Measurements from ENCODE around the gene PAM.

DNA sequence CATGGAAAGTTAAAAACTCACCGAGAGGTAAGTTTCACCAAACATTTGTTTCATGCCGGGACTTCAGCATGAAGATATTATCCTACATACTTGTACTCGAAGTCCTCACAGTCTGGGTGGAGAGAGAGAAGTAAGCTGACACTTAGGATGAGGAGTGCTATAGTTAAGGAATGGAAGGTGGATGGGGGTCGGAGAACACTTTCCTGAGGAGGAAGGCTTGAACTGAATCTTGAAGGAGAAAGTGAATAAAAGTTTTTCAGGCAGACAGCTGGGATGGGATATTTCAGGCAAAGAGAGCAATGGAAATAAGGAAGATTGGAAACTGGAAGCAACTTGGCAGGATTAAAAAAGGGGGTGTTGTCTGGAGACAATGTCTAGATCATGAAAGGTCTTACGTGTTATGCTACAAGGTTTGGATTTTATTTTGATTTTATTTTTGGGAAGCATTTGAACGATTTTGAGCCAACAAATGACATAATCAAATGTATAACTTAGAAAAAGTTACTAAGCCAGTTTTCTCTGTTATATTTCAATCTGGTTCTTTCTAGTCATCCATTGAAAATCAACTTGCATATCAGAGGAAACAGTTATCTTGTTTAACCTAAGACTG is 167.1 kb downstream of the PAM start:
- TF ChIP-seq, protein P1, sequence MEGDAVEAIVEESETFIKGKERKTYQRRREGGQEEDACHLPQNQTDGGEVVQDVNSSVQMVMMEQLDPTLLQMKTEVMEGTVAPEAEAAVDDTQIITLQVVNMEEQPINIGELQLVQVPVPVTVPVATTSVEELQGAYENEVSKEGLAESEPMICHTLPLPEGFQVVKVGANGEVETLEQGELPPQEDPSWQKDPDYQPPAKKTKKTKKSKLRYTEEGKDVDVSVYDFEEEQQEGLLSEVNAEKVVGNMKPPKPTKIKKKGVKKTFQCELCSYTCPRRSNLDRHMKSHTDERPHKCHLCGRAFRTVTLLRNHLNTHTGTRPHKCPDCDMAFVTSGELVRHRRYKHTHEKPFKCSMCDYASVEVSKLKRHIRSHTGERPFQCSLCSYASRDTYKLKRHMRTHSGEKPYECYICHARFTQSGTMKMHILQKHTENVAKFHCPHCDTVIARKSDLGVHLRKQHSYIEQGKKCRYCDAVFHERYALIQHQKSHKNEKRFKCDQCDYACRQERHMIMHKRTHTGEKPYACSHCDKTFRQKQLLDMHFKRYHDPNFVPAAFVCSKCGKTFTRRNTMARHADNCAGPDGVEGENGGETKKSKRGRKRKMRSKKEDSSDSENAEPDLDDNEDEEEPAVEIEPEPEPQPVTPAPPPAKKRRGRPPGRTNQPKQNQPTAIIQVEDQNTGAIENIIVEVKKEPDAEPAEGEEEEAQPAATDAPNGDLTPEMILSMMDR (IDR thresholded peaks at IDR 0.05) = no peak
- TF ChIP-seq POLR2A (IDR thresholded peaks at IDR 0.05) = no peak
- no peak for TF ChIP-seq POLR2AphosphoS5 (IDR thresholded peaks at IDR 0.05)

All from breast epithelium (tissue), 3 donors.